Mammary epithelial cell (primary cell): ENCODE results near the gene DCAF4.

Source experiments
- CTCF ChIP-seq, 2 donors: IDR thresholded peaks in 1 of 2; conservative IDR thresholded peaks in 1 of 2; 2 replicates each; pipeline ENCODE4 v1.5.1; 2011 to 2012; ENCODE audit warnings: inconsistent platforms in 2 of 2, low read length in 2 of 2, mild to moderate bottlenecking in 2 of 2, control low read depth in 1 of 2, low read depth in 1 of 2; ENCODE audit not compliant: insufficient read depth in 1 of 2; ENCODE audit errors: extremely low read depth in 1 of 2
- EZH2 ChIP-seq: IDR thresholded peaks from 2 replicates; pipeline ENCODE4 v1.6.1; 2012; ENCODE audit warnings: low read length, inconsistent platforms, borderline replicate concordance

GRCh38 chr14:72906879-72907278 is 19.4 kb upstream of the DCAF4 start:
- TF ChIP-seq CTCF (conservative IDR thresholded peaks at IDR 0.05 in 1 of 2, IDR thresholded peaks at IDR 0.05 in 1 of 2; ENCODE audit: extremely low read depth in 1 of 2, insufficient read depth in 1 of 2, low read depth in 1 of 2, low read length in 2 of 2) = no peak
- no peak for TF ChIP-seq EZH2
